Vagina (tissue), 2 donors: ENCODE results near the gene IFNW1. TPM values are rescaled to one million over a fixed set of nuclear protein-coding genes. Genes with fewer than 3 reads are reported as not detected.

Experiments
- DNase-seq, 2 donors: peaks; one replicate each; pipeline ENCODE4 v3.0.0-alpha.2; 2017; ENCODE audit errors: extremely low spot score in 2 of 2
- H3K27ac ChIP-seq: fragments of 200-600 bp; sonication (generic); one replicate; pipeline ENCODE4 v1.5.1; 2019
- H3K27me3 ChIP-seq: fragments of 200-600 bp; sonication (generic); one replicate; pipeline ENCODE4 v1.5.1; 2019
- H3K36me3 ChIP-seq, 2 donors: fragments of 200-600 bp; sonication (generic); one replicate each; pipeline ENCODE4 v1.5.1; 2017 to 2019
- H3K4me1 ChIP-seq: fragments of 200-600 bp; sonication (generic); one replicate; pipeline ENCODE4 v1.5.1; 2019
- H3K4me3 ChIP-seq, 2 donors: fragments of 200-600 bp; sonication (generic); 1 replicate in 1 of 2; 2 replicates in 1 of 2; pipeline ENCODE4 v1.5.1; 2016 to 2019
- H3K9me3 ChIP-seq: fragments of 200-600 bp; sonication (generic); one replicate; pipeline ENCODE4 v1.5.1; 2019
- POLR2A ChIP-seq, 2 donors: fragments of 450-650 bp; IDR thresholded peaks; one replicate each; pipeline ENCODE4 v1.6.1; 2017; ENCODE audit warnings: antibody characterized with exemption in 2 of 2, mild to moderate bottlenecking in 2 of 2, moderate library complexity in 2 of 2
- POLR2AphosphoS5 ChIP-seq, 2 donors: sonication (generic); formaldehyde crosslinking; IDR thresholded peaks; one replicate each; pipeline ENCODE4 v1.9.0; 2017; ENCODE audit warnings: antibody characterized with exemption in 2 of 2, mild to moderate bottlenecking in 2 of 2, low read depth in 1 of 2; ENCODE audit not compliant: insufficient read depth in 1 of 2
- intact Hi-C: fragments of 100-400 bp; cut with DNase I; formaldehyde crosslinking; loops from one replicate; pipeline ENCODE4 v1.15.1; 2023
- total RNA-seq: library from RNA; depleted of rRNA; stranded (reverse); fragments of >200 nt; gene quantifications from one replicate; pipeline ENCODE4 v1.2.3, GENCODE V29; 2016
- TF ChIP-seq, protein P1 (sequence below), 3 experiments: fragments of 450-650 bp in 2 of 3; fragments of 200-600 bp in 1 of 3; sonication (generic) in 1 of 3; IDR thresholded peaks; one replicate each; pipeline ENCODE4 v1.5.1; 2017 to 2019; ENCODE audit warnings: antibody characterized with exemption in 3 of 3, mild to moderate bottlenecking in 2 of 3, moderate library complexity in 2 of 3

The IFNW1 gene
- total RNA-seq, 1 donor from 2014 or later, result not detected

DNA sequence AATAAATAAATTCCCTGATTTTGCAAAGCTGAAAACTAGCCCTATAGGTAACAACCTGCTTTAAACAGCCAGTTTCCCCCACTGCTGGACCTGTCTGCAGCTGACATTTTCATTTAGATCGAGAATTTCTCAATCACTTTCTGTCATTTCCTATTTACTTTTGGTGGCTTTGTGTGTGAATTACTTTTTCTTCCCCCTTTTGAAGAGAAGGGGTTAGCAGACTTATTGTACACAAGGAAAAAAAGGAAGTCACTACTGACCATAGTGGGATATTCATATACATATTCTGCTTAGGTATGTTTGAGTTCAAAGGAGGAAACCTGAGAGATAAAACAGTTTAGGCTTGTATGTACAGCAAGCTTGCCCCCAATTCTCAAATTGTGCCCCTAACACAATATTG lies 36.8 kb downstream of the IFNW1 start:
- Histone ChIP-seq H3K27ac (no peak overlapping the region), H3K4me3 (no peak overlapping the region), H3K36me3 (no peaks in the 10 kb centered on the region), H3K4me1 (no peaks in the 10 kb centered on the region), H3K9me3 (no peaks in the 10 kb centered on the region), H3K27me3 (no peaks in the 10 kb centered on the region)
- intact Hi-C loops, result no loop called here
- TF ChIP-seq POLR2A (IDR thresholded peaks at IDR 0.05) (no peak), POLR2AphosphoS5 (IDR thresholded peaks at IDR 0.05; ENCODE audit: insufficient read depth in 1 of 2, low read depth in 1 of 2) (no peak)
- TF ChIP-seq, protein P1, sequence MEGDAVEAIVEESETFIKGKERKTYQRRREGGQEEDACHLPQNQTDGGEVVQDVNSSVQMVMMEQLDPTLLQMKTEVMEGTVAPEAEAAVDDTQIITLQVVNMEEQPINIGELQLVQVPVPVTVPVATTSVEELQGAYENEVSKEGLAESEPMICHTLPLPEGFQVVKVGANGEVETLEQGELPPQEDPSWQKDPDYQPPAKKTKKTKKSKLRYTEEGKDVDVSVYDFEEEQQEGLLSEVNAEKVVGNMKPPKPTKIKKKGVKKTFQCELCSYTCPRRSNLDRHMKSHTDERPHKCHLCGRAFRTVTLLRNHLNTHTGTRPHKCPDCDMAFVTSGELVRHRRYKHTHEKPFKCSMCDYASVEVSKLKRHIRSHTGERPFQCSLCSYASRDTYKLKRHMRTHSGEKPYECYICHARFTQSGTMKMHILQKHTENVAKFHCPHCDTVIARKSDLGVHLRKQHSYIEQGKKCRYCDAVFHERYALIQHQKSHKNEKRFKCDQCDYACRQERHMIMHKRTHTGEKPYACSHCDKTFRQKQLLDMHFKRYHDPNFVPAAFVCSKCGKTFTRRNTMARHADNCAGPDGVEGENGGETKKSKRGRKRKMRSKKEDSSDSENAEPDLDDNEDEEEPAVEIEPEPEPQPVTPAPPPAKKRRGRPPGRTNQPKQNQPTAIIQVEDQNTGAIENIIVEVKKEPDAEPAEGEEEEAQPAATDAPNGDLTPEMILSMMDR (IDR thresholded peaks at IDR 0.05), result no peak
- no peak for DNase-seq

DNA sequence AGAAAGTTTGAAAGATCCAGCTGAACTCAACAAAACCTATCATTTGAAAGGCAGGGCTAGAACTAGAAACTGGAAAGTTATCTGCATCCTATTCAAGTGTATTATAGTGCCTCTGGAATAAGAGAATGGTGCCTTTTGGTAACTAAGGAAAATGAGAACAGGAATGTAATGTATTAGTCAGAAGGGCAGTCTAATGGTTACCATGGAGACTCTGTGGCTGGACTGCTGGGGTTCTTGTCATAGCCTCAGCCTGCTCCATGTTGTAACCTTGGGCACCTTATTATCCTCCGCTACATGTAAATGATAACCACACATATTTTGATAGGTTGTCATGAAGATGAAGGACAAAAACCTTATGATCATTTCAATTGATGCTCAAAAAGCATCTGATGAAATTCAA lies 39.3 kb downstream of the IFNW1 start:
- TF ChIP-seq POLR2AphosphoS5 (IDR thresholded peaks at IDR 0.05; ENCODE audit: insufficient read depth in 1 of 2, low read depth in 1 of 2), result no peak
- no peak overlapping the region for H3K4me3 ChIP-seq
- no peak for DNase-seq
- H3K9me3 ChIP-seq, result no peaks in the 10 kb centered on the region
- intact Hi-C loops, result no loop called here
- H3K36me3 ChIP-seq, result no peaks in the 10 kb centered on the region
- no peaks in the 10 kb centered on the region for H3K27me3 ChIP-seq
- H3K27ac ChIP-seq, result no peak overlapping the region
- H3K4me1 ChIP-seq, result no peaks in the 10 kb centered on the region

DNA sequence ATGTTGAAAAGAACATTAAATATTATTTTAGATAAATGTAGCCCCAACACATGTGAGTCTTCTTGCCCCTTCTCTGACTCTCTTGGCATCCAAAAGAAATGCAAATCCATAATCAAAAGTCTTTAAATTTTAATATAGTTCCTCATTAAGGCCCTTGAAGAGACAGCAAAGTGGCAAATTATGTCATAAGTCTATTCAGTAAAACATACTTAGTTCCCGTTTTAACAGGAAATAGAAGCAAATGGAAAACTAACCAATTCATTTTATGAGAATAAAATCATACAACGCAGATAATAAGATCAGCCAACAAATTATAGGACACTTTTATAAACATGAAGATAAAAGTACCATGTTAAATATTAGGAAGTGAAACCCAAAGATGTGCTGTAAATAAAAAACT lies 43.8 kb downstream of the IFNW1 start:
- H3K27ac ChIP-seq, result no peak overlapping the region
- no peaks in the 10 kb centered on the region for H3K27me3 ChIP-seq
- no peak for DNase-seq
- TF ChIP-seq POLR2AphosphoS5 (IDR thresholded peaks at IDR 0.05; ENCODE audit: insufficient read depth in 1 of 2, low read depth in 1 of 2), result no peak
- TF ChIP-seq, protein P1 (IDR thresholded peaks at IDR 0.05), result no peak
- no peak for TF ChIP-seq POLR2A (IDR thresholded peaks at IDR 0.05)
- intact Hi-C loops, result no loop called here
- peaks cover 14% of the 10 kb centered on the region for H3K4me1 ChIP-seq
- no peaks in the 10 kb centered on the region for H3K9me3 ChIP-seq
- no peaks in the 10 kb centered on the region for H3K36me3 ChIP-seq
- H3K4me3 ChIP-seq, result no peak overlapping the region

DNA sequence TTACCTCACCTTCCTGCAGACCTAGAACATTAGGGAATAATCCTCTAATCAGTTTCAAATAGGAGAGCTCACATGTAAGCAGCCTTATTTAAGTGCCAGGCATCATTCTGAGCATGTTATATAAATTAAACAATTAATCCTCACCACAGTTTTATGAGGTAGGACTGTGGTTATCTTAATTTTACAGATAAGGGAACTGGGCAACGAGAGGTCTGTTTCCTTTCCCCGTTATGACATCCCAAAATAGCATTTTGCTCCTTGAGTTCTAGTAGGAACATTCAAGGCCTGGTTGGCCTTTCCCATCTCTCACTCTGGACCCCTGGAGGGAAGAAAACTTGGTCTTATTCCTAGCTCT lies 44.8 kb downstream of the IFNW1 start:
- TF ChIP-seq, protein P1 (IDR thresholded peaks at IDR 0.05), result no peak
- TF ChIP-seq POLR2A (IDR thresholded peaks at IDR 0.05) (no peak), POLR2AphosphoS5 (IDR thresholded peaks at IDR 0.05; ENCODE audit: insufficient read depth in 1 of 2, low read depth in 1 of 2) (no peak)
- H3K27ac ChIP-seq, result peak overlapping the region; percentile 54
- DNase-seq, result no peak
- H3K4me3 ChIP-seq, result peak overlapping the region; percentile 17 to 24
- H3K4me1 ChIP-seq, result peaks cover 14% of the 10 kb centered on the region
- intact Hi-C loops, result no loop called here
- no peaks in the 10 kb centered on the region for H3K9me3 ChIP-seq
- H3K36me3 ChIP-seq, result no peaks in the 10 kb centered on the region
- H3K27me3 ChIP-seq, result no peaks in the 10 kb centered on the region

GRCh38 chr9:21096172-21096900 lies 45.3 kb downstream of the IFNW1 start:
- H3K27ac ChIP-seq, result peak overlapping the region; percentile 54
- H3K36me3 ChIP-seq, result no peaks in the 10 kb centered on the region
- intact Hi-C loops, result no loop called here
- peak overlapping the region; percentile 17 to 24 for H3K4me3 ChIP-seq
- peaks cover 14% of the 10 kb centered on the region for H3K4me1 ChIP-seq
- no peak for DNase-seq
- H3K27me3 ChIP-seq, result no peaks in the 10 kb centered on the region
- no peak for TF ChIP-seq POLR2A (IDR thresholded peaks at IDR 0.05)
- TF ChIP-seq POLR2AphosphoS5 (IDR thresholded peaks at IDR 0.05; ENCODE audit: insufficient read depth in 1 of 2, low read depth in 1 of 2), result no peak
- TF ChIP-seq, protein P1 (IDR thresholded peaks at IDR 0.05), result no peak
- H3K9me3 ChIP-seq, result no peaks in the 10 kb centered on the region
